Measurements from ENCODE around the gene GRAP.

The GRAP gene

GRCh38 chr17:18997650-18998196 is 49.0 kb downstream of the GRAP start:
- Histone ChIP-seq H3K27me3 (ENCODE audit: insufficient read depth, poor library complexity, severe bottlenecking) (no peaks in the 10 kb centered on the region), H3K4me3 (replicated peaks; ENCODE audit: insufficient read depth, low read length) (no peak overlapping the region), H3K27ac (replicated peaks) (no peak overlapping the region)
- TF ChIP-seq CTCF (IDR thresholded peaks at IDR 0.05; ENCODE audit: insufficient read depth, low read length) = no peak
- TF ChIP-seq SPI1 (IDR thresholded peaks at IDR 0.05; ENCODE audit: borderline replicate concordance, low read depth) = no peak
- TF ChIP-seq POLR2AphosphoS5 (IDR thresholded peaks at IDR 0.05; ENCODE audit: low read depth) = no peak
- no peak for TF ChIP-seq GABPA (IDR thresholded peaks at IDR 0.05; ENCODE audit: low read depth)
- no peak for TF ChIP-seq REST (IDR thresholded peaks at IDR 0.05; ENCODE audit: insufficient replicate concordance, low read depth)
- no peak for DNase-seq (ENCODE audit: low read depth in 1 of 2, low spot score in 1 of 2)

GRCh38 chr17:18996458-18996857 is 50.3 kb downstream of the GRAP start:
- no peak overlapping the region for H3K4me3 ChIP-seq (replicated peaks; ENCODE audit: insufficient read depth, low read length)
- no peak for TF ChIP-seq GABPA (IDR thresholded peaks at IDR 0.05; ENCODE audit: low read depth)
- no peak for TF ChIP-seq CTCF (IDR thresholded peaks at IDR 0.05; ENCODE audit: insufficient read depth, low read length)
- no peak for TF ChIP-seq SPI1 (IDR thresholded peaks at IDR 0.05; ENCODE audit: borderline replicate concordance, low read depth)
- TF ChIP-seq REST (IDR thresholded peaks at IDR 0.05; ENCODE audit: insufficient replicate concordance, low read depth) = no peak
- TF ChIP-seq POLR2AphosphoS5 (IDR thresholded peaks at IDR 0.05; ENCODE audit: low read depth) = no peak
- no peaks in the 10 kb centered on the region for H3K27me3 ChIP-seq (ENCODE audit: insufficient read depth, poor library complexity, severe bottlenecking)
- H3K27ac ChIP-seq (replicated peaks) = no peak overlapping the region
- DNase-seq (ENCODE audit: low read depth in 1 of 2, low spot score in 1 of 2) = no peak

GRCh38 chr17:18995220-18995619 is 51.5 kb downstream of the GRAP start:
- Histone ChIP-seq H3K4me3 (replicated peaks; ENCODE audit: insufficient read depth, low read length) (no peak overlapping the region), H3K27me3 (ENCODE audit: insufficient read depth, poor library complexity, severe bottlenecking) (no peaks in the 10 kb centered on the region), H3K27ac (replicated peaks) (no peak overlapping the region)
- no peak for DNase-seq (ENCODE audit: low read depth in 1 of 2, low spot score in 1 of 2)
- TF ChIP-seq REST (IDR thresholded peaks at IDR 0.05; ENCODE audit: insufficient replicate concordance, low read depth) (no peak), SPI1 (IDR thresholded peaks at IDR 0.05; ENCODE audit: borderline replicate concordance, low read depth) (no peak), CTCF (IDR thresholded peaks at IDR 0.05; ENCODE audit: insufficient read depth, low read length) (no peak), GABPA (IDR thresholded peaks at IDR 0.05; ENCODE audit: low read depth) (no peak), POLR2AphosphoS5 (IDR thresholded peaks at IDR 0.05; ENCODE audit: low read depth) (no peak)
